ENCODE data around the gene RHBDD3.

DNA sequence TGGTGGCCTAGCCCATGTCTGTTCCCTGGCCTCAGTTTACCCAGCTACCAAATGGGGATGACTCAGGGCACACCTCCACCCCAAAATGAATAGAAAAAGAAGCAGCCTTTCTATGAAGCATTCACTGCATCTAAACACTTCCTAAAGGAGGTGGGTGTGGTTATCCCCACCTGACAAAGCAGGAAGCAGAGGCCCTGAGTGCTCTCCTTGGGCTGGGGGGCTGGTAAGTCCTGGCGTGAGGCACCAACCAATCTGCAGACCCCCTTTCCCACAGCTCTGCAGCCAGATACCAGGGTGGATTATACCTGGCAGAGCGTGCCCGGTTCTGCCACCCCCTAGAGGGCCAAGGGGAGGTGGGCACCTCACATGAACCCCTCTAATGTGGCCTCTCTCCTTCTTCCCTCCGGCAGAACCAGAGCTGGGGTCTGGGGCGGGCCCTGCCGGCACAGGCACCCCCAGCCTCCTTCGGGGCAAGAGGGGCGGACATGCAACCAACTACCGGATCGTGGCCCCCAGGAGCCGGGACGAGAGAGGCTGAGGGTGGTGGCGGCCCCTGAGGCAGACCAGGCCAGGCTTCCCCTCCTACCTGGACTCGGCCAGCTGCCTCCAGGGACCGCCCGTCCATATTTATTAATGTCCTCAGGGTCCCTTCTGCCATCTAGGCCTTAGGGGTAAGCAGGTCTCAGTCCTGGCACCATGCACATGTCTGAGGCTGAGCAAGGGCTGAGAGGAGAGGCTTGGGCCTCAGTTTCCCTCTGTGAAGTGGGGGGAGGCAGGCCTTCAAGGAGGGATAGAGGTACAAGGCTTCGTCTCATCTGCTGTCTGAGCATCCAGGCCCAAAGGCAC is 9.2 kb downstream of the RHBDD3 start:
- no peak for TF ChIP-seq POLR2A (IDR thresholded peaks at IDR 0.05)
- TF ChIP-seq CTCF (IDR thresholded peaks at IDR 0.05 in 4 of 5, conservative IDR thresholded peaks at IDR 0.05 in 1 of 5): no peak
